ENCODE results near the gene CHST9.

DNA sequence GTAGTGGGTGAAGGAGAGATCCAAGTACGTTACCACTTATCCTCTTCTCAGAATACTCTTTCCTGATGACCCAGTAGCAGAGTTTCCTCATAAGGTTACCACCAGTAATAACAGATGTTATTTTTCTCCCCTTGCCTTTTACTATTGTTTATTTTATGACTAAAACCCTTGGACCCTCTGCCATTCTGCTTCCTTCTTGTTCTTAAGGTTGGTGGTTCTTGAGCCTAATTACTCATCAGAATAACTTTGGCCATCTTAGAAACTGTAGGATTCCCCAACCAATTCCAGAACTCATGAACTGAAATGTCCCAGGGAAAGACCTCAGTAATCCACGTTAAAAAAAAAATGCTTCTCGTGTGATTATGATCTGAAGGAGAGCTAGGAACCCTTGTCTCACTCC is 64.9 kb downstream of the CHST9 start:
- TF ChIP-seq POLR2A (IDR thresholded peaks at IDR 0.05) (no peak), CTCF (IDR thresholded peaks at IDR 0.05) (no peak)

Data from sigmoid colon (tissue), 3 donors.